ENCODE measurements around the gene ERC2.

The ERC2 gene

DNA sequence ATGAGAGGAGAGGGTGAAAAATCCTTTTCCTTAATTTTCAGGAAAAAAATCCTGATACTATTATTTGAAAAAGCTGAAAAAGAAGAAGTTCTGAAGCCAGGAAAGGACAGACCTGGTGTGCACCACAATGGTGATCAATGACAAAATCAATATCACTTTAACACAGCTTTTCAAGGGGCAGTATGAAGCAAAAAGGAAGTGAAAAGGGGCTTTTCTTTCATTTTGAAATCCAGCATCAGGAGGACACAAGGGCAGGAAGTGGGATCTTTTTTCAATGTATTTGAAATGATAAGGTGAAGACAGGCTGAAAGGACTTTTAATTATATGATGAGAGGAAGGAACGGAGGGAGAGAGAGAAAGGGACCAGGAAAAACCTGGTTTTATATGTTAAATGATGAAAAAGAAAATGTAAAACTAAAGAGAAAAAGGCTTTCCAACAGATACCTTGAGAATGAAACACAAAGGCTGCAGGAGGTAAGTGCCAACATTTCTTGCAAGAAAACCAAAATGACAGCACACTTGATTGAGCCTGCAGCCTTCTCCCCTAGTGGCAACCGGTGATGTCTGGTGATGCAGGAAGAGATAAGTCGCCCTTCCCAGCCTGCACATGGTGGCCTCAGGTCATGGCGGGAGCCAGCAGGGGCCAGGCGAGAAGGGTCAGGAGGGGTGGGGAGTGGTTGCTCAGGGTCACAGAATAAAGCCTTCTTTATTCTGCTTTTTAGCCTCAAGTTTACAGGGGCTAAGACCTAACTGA lies 744.4 kb downstream of the ERC2 start:
- FAIRE-seq, result no peak

DNA sequence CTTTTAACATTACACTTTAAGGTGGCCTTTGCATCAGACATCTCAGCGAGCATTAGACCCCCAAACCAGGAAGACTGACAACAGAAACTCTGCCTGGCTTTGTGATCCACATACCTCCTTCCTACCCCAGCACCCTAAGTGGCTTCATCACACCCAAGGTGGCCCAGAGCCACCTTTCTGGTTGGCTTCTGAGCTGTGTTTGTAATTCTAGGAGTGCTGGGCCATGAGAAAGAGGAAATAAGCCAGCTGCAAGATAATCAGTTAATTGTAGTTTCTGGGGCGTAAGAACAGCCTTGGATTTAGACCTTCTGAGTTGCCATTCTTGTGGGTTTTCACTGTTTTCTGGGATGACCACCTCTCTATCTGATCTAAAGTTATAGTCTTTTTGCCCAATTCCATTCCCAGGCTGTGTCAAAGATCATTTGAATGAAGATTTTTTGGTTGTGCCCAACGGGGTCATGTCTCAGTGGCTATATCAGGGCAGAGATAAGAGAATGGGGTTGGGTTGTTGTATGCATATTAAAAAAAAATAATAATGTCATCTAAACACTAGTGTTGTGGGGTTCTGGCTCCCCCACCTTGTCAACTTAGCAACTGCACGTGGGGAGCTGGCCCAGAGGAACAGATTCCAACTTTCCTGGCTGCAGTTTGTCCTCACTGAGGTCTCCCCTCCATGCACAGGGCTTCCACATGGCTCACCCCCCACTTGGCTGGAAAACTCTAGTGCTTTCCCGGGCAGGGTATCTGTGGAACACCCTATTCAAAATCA lies 746.4 kb downstream of the ERC2 start:
- FAIRE-seq, result no peak

DNA sequence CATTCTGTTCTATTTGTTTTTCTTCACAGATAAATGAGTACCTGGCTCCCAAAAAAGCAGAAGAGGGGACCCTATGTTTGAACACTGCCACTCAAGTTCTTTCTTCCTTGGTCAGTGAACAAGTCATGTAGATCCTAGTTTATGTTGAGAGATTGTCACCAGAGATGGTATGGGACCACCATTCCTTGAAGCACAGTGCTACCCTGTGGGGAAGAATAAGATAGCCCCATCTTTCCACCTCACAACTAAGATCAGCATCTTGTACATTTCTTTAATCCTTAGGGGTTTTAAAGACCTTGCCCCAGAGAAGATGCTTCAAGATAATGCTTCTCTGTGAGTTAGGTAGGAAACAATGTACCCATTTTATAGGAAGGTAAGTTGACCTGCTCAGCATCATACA lies 747.7 kb downstream of the ERC2 start:
- FAIRE-seq, result no peak

GRCh38 chr3:55719508-55719907 lies 748.8 kb downstream of the ERC2 start:
- FAIRE-seq, result no peak

- no peak for FAIRE-seq
Observed at GRCh38 chr3:55719006-55719405, 749.3 kb downstream of the ERC2 start.

DNA sequence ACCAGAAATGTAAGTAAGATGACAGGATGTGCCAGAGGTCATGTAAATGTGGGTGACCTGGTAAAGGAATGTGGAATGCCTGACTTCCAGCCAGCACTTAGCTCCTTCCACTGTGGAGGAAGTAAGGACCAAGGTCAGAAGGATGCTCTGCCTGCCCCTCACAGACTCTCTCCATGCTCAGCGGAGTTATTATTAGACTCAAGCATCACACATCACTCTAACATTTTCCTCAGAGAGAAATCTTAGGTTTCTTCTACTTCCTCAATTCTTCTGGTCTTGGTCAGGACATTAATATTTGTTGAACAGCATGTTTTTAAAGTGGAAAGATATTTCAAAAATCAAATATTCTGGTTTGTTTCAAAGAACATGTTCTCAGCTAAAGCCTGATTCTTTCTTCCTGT lies 749.7 kb downstream of the ERC2 start:
- FAIRE-seq, result no peak

- no peak for FAIRE-seq
Observed at GRCh38 chr3:55718074-55718473, 750.2 kb downstream of the ERC2 start.

GRCh38 chr3:55717481-55717880 lies 750.8 kb downstream of the ERC2 start:
- FAIRE-seq, result no peak

DNA sequence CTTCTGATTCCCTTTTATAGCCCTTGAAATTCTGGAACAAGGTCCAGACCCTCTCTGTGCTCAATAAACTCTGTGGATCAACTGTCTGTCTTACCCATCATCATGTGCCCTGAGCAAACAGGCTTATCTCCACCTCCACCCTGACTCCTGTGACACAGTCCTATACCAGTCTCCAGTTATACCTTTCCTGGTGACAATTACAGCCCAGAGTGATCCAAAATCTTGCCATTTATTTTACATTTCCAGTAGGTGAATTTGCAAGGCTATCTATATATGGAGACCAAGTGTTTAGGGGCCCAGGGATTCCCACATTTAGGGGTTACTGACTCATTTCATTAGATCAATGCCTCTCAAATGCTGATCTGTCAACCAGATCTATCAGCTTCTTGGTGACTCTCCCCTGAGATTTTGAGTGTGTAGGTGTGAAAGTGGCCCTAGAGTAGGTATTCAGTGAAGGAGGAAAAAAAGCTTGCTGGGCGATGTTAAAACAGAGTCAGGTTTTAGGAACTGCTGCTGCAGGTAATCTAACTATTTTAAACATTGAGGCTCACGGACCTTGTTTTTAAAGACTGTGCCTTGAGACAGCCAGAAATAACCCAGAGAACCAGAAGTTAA lies 751.5 kb downstream of the ERC2 start:
- FAIRE-seq, result no peak

- no peak for FAIRE-seq
Observed at GRCh38 chr3:55716044-55716443, 752.2 kb downstream of the ERC2 start.

- no peak for FAIRE-seq
Observed at GRCh38 chr3:55714057-55714456, 754.2 kb downstream of the ERC2 start.

DNA sequence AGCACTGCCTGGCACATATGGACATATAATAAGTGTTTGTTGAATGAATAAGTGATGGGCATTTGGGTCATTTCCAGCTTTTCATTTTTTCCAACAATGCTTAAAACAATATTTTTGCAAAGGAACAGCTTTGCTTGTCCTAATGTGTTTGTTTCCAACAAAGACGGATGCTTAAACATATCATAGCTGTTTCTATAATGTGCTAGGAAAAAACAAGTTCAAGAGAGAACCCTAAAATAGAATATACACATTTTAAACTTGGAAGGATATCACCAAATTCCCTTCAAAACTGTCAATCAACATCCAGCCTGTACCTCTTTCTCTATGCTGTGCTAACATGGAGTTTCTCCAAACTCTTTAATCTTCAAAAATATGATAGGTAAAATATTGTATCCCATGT lies 756.6 kb downstream of the ERC2 start:
- FAIRE-seq, result no peak

DNA sequence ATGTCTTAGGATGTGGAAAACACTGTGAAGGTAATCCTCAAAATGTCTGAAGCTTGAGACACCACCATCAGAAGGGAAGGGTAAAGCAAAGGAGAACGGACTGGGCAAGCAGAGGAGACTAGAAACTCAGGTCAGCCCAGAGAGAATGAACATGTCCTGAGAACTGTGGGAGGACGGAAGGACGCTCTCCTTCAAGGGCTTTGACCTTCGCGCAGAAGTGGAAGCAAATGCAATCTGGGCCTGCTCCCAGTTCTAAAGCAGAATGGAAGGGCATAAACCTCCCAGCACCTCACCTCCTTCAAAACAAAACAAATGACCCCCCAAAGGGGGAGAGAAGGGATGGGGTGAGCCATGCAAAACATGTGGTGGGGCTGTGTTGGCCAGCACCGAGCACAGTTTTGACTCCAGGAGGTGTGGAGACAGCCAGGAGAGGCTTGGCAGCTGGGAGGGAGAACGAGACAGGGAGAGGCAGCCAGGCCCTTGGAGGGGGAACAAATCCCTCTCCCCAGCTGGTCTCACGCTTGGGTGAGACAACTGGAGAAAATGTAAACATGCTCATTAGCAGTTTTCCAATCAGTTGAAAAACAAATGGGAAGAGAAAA lies 758.8 kb downstream of the ERC2 start:
- no peak for FAIRE-seq

DNA sequence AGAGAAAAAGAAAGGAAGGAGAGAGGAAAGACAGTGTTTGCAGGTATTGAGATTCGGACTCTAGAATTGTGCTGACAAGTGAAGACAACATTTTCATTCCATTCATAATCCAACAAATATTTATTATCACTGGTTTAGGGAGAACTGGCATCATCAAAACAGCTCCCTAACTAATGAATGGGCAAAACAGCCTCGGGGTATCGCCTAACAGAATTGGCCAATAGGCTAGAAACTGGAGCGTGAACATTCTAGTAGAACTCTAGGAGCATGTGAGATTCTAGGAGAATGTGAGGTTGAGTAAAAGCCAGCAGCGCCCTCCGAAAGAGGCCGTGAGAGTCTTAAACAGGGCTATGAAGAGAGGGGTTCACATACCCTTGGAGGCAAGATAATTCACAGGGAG lies 759.3 kb downstream of the ERC2 start:
- FAIRE-seq, result no peak

DNA sequence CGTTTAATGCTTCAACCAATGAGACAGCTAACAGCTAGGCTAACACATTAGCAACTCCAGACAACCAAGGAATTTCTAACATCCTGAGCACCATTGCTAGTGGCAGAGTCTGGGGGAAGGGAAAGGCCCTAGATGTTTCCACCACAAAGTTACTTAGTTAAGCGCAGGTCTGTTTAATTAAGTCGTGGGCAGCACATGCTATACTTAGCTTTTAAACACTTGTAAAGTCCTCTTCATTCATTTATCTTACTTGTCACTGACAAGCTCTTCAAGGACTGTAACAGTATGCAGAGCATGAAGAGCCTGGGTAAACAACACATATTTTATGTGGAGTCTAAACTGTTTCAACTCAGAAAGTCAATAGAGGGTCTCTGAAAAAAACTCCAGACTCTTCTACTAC lies 760.0 kb downstream of the ERC2 start:
- FAIRE-seq, result no peak

DNA sequence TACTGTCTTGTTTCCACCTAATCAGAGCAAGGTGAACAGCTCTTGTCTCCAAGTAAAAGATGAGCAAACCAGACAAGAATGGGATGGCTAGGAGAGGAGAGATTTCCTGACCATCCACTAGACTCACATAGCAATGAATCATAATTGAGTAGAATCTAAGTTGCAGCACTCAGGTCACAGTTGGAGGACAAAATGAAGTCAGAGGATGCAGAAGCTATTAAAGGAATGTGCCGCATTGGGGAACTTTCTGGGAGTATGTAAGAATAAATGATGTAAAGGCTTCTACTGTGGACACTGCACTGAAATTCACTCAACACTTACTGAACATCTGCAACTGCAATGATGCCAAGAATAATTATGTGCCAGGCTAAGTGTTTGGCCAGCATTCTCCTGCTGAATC lies 763.7 kb downstream of the ERC2 start:
- no peak for FAIRE-seq

GRCh38 chr3:55702822-55703221 lies 765.4 kb downstream of the ERC2 start:
- FAIRE-seq, result no peak

- no peak for FAIRE-seq
Observed at GRCh38 chr3:55701997-55702396, 766.3 kb downstream of the ERC2 start.

- FAIRE-seq, result no peak
Observed at GRCh38 chr3:55698831-55699230, 769.4 kb downstream of the ERC2 start.

- FAIRE-seq, result no peak
Observed at GRCh38 chr3:55697177-55697865, 770.9 kb downstream of the ERC2 start.

DNA sequence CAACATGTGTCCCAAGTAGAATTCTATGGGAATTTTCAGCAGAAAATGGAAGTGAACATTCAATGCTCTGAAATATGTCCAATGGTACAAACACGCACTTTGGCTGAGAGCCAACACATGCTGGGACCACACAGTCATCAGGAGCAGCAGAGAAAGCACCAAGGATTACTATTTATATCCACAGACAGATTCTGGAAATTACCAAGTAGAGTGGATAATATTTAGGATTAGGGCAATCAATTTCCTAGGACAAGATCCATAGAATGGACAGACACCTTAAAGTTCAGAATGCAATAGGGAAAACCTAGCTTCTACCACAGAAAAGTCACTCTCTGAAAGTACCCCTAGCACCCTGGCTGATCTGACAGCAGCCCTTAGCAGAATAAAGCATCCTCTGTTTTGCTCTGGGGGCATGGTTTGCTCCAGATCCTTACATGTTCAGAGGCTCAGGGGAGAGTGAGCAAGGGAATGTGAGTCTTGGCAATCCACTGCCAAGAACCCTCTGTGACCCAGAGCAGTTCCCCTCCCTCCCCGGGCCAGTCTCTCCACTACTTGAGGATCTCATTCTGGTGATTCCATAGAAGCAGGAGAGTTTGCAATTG lies 775.2 kb downstream of the ERC2 start:
- FAIRE-seq, result no peak

DNA sequence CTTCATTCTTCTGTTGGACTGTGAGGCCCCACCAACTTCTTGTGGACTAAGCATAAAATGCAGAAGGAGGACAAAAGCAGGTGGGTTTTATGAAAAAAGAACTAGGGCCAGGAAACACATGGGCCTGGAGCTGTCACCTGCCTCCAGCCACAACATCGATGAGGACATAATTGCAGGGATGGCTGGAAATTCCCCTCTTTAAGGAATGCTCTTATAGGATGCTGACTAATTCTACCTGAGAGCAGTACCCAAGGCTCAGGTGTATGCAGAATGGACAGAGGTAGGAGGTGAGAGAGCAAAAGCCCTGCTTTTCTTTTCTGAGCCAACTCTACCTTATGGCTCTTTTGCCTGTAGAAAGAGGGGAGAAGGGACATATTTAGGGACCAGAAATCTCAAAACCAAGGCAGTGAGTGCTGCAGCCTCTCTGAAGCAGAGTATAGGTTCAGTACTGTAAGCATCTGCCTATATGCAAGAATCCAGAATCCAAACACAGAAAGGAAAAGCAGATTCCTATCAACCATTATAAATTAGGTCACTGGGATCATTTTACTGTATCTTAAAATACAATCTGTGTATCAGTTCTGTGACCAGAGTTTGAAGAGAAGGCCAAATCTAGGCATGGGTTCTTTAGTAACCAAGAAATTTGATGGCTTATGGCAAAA lies 775.8 kb downstream of the ERC2 start:
- no peak for FAIRE-seq

Measured in colon (tissue), 2 donors.